Esophagus squamous epithelium (tissue), 4 donors: Measurements from ENCODE around the gene HIPK2.

Source experiments
- POLR2A ChIP-seq, 4 donors: fragments of 450-650 bp; IDR thresholded peaks; one replicate each; pipeline ENCODE4 v1.6.1; 2017; ENCODE audit warnings: antibody characterized with exemption in 4 of 4, mild to moderate bottlenecking in 4 of 4, moderate library complexity in 3 of 4
- TF ChIP-seq, protein P1 (sequence below), 6 experiments: fragments of 450-650 bp in 4 of 6; fragments of 200-600 bp in 2 of 6; sonication (generic) in 2 of 6; IDR thresholded peaks; one replicate each; pipeline ENCODE4 v1.5.1; 2016 to 2019; ENCODE audit warnings: antibody characterized with exemption in 6 of 6, mild to moderate bottlenecking in 4 of 6, moderate library complexity in 4 of 6

DNA sequence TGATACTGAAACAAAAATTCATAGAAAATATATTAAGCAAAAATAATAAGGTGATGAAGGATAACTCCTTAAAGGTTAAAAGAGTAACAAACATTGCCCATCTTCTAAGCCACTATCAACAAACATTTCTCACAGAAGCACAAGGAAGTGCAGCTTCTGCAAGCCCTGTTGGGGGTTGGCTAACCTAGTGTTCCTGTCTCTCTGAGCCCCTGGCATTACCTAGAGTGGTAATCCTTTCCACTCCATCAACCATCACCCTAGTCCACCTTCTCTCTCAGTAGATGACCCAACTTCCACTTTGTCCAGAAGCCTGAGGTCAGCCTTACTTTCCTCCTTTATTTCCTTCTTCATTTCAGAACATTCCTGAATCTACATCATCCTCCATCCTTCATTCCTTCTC is 59.7 kb downstream of the HIPK2 start:
- no peak for TF ChIP-seq POLR2A (IDR thresholded peaks at IDR 0.05)
- TF ChIP-seq, protein P1, sequence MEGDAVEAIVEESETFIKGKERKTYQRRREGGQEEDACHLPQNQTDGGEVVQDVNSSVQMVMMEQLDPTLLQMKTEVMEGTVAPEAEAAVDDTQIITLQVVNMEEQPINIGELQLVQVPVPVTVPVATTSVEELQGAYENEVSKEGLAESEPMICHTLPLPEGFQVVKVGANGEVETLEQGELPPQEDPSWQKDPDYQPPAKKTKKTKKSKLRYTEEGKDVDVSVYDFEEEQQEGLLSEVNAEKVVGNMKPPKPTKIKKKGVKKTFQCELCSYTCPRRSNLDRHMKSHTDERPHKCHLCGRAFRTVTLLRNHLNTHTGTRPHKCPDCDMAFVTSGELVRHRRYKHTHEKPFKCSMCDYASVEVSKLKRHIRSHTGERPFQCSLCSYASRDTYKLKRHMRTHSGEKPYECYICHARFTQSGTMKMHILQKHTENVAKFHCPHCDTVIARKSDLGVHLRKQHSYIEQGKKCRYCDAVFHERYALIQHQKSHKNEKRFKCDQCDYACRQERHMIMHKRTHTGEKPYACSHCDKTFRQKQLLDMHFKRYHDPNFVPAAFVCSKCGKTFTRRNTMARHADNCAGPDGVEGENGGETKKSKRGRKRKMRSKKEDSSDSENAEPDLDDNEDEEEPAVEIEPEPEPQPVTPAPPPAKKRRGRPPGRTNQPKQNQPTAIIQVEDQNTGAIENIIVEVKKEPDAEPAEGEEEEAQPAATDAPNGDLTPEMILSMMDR (IDR thresholded peaks at IDR 0.05): no peak
